Stimulated activated CD4-positive, alpha-beta T cell treated with anti-CD3 and anti-CD28 coated beads, TNF-alpha, amount 100 ng/mL, for 4 hours (primary cell): Measurements from ENCODE around the gene IL23R.

Experiments
- DNase-seq, 3 experiments: peaks; one replicate each; pipeline ENCODE4 v3.0.0-alpha.2; 2020; ENCODE audit warnings: low read depth in 3 of 3

Gene IL23R

DNA sequence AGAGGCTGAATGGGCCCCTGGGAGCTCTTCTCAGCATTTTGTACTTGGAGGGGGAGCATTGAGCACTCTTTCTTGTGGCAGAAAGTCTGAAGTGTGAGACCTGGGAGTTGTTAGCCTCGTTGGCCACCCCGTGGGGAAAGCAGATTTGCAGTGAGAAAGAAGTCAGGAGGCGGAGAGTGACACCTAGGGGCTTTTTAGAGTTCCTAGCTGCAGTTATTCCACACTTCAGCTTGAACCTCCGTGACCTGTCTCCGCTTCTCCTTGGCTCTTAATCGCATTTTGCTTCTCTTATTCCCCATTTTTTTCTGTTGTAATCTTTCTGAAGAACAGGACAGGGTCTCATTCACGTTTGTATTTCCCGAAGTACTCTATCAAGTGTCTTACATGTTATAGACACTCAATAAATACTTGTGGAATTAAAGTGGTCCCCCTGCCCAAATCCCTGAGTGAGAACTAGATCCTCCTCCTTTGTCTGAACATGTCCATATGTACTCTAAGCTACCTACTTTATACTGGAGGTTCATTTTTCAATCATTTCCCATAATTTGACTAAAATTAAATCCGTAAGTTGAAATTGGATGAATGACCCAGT is 17.0 kb upstream of the IL23R start:
- DNase-seq = peak in 2 of 3 experiments; percentile 22 to 38

DNA sequence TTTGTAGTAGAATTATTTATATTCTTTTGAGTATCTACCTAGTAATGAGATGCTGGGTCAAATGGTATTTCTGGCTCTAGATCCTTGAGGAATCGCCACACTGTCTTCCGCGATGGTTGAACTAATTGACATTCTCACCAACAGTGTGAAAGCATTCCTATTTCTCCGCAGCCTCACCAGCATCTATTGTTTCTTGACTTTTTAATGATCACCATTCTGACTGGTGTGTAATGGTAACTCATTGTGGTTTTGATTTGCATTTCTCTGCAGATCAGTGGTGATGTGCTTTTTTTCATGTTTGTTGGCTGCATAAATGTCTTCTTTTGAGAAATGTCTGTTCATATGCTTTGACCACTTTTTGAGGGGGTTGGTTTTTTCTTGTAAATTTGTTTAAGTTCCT is 15.3 kb upstream of the IL23R start:
- DNase-seq = no peak

DNA sequence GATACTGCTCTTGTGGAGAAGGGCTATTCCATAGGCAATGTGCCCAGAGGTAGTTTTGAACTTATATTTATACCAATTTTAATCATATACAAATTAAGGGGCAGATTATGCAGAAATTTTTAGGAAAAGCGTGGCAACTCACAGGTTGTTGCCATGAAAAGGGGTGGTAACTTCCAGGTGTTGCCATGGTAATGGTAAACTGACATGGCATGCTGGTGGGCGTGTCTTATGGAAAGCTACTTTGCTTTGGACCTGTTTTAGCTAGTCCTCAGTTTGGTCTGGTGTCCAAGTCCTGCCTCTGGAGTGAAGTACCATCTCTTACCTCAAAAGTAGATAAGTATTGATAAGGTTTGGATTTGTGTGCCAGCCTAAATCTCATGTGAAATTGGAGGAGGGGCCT is 7.9 kb upstream of the IL23R start:
- DNase-seq = no peak

DNA sequence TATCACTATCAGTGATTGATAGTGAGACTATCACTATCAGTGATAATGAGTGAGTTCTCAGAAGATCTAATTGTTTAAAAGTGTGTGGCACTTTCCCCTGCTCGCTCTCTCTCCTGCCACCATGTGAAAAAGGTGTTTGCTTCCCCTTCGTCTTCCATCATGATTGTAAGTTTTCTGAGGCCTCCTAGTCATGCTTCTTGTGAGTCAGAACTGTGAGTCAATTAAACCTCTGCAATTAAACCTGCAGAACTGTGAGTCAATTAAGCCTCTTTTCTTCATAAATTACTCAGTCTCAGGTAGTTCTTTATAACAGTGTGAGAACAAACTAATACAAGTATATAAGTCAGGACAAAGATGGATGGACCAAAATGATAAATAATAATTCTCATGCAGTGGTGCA is 7.0 kb upstream of the IL23R start:
- no peak for DNase-seq

DNA sequence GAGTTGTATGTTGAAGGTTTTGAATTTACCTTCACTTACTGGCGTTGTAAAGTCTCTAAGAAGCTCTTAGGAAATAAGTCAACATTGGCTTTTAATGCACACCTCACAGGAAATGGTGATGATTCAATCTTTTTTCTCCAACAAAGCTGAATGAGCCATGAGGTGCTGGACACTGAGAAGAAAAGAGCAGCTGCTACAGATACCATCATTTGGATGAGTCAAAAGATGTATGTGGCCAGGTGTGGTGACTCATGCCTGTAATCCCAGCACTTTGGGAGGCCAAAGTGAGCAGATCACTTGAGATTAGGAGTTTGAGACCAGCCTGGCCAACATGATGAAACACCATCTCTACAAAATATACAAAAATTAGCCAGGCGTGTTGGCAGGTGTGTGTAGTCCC is 3.3 kb upstream of the IL23R start:
- peak in 1 of 3 experiments; percentile 6 for DNase-seq

DNA sequence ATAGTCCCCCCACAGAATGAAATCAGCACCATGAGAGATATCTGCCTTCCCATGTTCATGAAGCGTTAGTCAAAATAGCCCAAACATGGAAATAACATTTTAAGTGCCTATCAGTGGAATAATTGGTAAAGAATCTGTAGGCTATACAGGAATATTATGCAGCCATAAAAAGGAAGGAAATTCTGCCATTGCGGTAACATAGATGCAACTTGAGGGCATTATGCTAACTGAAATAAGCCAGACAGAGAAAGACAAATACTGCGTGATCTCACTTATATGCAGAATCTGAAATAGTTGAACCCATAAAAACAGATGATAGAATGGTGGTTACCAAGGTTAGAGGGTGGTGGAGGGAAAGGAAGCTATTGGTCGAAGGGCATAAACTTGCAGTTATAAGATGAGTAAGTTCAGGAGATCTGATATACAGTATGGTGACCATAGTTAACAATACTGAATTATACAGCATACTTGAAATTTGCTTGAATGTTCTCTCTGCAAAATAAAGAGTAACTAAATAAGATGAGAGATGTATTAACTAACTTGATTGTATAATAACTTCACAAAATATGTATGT is 699 bp upstream of the IL23R start:
- no peak for DNase-seq

DNA sequence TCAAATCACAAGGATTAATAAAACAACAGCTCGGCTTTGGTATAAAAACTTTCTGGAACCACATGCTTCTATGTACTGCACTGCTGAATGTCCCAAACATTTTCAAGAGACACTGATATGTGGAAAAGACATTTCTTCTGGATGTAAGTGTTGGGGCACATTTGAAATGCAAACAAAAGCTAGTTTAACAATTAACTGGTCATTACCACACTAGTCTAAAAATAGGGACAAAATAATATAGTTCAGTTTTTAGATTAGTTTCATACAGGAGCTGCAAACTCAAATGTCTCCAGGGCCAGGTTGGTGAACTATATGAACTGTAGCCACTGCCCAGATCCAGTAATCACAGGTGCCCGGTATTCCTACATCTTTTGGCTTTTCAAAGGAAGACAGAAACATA is 3.2 kb downstream of the IL23R start:
- no peak for DNase-seq

DNA sequence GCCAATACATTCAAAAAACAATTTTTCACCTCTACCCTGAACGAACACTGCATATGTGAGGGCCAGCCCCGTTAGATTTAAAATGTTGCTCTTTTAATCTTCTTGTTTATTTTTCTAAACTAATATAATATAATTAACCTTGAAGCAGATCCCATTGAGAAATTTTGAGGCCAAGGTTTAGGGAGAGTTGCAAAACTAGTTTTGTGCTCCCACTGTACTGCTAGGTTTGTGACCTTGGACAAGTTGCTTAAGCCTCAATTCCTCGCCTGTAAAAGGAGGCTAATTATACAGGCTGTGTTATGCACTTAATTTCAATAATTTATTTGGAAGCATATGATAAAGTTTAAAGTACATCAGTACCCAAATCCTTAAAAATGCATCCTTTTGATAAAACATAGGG is 3.7 kb downstream of the IL23R start:
- DNase-seq = no peak

DNA sequence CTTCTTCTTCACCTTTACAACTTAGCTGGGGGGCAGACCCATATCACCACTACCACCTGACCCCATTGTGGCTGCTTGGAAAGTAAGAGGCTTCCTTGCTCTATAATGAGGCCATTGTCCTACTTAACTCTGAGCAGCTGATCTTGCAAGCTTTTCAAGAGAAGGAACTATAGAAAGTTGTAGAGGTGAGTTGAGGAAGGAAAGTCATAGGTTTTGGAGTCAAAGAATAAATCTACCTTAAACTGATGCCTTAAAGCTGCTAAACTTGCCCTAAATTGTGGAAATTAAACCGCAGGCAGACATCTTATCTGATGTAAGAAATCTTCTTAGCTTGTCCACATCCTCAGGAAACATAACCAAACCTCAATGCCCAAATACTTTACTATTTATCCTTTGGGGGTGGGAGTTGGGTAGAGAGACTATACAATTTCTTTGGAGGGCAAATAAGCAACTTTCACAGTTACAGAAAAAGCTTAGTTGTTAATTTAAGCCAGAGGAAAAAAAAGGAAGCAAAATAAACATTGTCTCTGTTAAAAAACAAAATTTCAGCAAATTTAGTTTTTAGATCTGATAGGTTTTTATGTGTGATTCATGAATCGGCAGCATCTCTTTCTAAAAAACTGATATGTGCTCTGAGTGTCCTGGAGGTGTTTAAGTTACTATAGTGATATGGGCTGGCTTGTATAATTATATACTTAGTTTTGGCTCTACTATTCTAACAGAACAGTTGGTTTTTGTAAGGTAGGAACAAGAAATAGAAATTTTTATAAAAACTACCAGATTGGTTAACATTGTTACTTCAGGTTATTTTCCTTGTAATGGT is 4.7 kb downstream of the IL23R start:
- no peak for DNase-seq

DNA sequence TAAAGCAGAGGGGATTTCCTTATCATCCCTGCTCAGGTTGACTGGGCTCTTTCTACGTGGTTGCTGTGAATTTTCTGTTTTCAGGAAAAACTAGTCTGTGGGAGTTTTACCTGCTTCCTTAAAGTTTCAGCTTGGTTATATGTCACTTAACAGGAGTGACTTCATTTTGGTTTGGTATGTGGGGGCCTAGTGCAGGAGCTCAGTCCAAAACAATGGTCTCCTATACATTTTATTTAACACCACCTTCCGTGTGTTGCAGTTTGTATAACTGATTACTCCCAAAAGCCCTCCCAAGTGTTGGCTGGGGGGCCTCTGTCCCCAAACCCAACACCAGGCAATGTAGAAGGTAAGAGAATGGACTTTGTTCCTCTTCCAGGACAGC is 5.3 kb downstream of the IL23R start:
- no peak for DNase-seq

DNA sequence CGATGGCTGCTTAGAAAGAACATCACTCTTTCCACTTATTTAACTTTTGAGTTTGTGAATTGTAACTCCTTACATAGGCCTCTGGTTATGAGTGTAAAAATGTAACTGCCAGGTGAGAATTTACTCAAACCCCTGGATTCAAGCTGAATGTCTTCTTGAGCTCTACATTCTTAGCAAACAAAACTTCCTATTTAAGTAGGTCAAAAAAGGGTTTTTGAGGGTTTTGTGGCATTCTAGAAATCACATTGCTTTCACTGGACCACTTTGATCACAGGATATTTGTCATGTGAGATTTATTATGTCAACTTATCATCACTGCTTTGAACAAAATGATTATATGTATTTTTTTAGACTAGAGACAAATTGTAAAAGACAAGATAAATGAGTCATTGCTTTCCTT is 5.7 kb downstream of the IL23R start:
- no peak for DNase-seq

DNA sequence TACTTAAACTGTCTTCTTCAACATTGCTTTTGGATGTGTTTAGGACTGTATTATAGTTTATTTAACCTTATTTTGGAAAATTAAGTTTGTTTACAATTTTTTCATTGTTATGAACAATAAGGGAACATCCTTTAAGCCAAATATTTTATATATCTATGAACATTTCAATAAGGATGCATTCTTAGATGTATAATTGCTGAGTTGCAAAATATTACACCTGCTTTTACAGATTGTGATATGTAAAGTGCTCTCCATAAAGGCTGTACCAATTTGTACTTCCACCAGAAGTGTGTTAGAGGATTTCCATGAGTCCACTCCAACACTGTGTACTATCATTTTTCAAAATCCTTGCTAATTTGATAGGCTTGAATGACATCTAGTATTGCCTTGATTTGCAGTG is 7.7 kb downstream of the IL23R start:
- no peak for DNase-seq

DNA sequence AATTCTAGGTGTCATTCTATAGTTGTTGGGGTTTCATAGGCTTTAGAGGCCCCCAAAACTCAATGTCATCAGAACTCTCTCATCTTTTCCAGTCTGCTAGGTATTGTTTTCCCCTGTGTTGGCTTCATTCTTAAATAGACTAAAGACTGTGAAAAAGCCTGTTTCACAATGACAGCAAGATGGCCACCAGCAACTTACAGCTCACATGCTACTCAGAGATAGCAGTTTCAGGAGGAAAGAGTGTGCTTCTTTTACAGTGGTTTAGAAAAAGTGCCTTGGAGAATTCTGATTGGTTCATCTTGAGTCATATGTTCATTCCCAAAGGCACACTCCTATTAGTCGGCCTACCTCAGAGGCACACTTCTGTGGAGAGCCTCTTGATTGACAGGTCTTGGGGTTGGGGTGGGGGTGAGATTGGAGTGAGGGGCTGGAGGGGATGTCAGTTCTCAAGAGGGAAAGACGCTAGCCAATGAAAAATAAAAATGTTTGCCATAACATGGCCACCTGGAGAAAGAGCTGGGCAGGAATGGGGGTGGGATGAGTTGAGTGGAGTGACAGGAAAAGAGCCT is 8.5 kb downstream of the IL23R start:
- no peak for DNase-seq

DNA sequence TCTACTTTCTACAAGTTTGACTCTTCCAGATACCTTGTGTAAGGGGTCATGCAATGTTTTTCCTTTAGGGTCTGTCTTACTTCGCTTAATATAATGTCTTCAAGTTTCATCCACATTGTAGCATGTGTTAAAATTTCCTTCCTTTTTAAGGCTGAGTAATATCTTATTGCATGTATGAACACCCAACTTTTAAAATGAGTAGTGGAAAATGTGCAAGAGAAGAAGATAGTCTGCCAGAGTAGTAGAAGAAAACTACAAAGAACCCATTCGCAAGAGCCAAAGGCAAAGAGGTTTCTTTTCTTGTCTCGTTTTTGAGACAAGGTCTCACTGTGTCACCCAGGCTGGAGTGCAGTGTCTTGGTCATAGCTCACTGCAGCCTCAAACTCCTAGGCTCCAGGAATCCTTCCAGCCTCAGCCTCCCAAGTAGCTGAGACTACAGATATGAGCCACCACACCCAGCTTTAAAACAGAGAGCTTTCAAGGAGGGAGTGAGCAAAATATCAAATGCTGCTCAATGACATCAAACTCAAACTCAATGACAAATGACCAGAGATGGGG is 9.4 kb downstream of the IL23R start:
- no peak for DNase-seq

DNA sequence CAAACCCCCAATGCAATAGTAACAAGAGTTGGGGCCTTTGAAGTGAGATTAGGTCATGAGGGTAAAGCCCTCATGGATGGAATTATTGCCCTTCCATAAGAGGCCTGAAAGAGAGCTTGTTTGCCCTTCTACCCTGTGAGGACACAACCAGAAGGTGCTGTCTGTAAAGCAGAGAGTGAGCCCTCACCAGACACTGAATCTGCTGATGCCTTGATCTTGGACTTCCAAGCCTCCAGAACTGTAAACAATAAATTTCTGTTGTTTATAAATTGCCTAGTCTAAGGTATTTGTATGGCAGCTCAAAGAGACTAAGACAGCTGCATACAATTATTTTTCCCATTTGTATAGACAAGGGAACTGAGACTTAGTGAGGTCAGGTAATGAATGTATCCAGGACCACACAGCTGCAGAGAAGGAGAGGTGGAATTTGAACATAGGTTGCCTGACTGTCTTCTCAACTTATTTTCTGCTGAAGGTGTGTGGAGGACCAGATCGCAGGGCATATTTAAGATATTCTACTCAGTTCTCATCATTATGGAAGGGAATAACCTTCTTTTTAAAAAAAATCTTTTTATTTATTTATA is 18.7 kb downstream of the IL23R start:
- DNase-seq = no peak

DNA sequence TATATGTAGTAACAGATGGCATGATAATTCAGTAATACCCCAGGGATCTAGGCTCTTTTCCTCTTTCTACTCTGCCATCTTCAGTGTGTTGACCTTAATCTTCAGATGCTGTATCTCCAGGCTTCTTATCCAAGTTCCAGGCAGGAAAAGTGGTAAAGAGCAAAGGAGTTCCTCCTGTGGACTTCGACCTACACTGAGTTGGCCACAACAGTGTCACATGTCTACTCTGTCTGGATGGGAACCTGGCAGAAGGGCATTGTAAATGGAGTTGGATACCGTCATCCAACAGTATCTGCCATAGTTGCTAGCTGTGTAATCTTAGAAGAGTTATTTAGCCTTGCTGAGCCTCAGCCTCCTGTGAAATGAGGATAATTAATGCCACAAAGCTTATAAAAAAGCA is 21.9 kb downstream of the IL23R start:
- no peak for DNase-seq

DNA sequence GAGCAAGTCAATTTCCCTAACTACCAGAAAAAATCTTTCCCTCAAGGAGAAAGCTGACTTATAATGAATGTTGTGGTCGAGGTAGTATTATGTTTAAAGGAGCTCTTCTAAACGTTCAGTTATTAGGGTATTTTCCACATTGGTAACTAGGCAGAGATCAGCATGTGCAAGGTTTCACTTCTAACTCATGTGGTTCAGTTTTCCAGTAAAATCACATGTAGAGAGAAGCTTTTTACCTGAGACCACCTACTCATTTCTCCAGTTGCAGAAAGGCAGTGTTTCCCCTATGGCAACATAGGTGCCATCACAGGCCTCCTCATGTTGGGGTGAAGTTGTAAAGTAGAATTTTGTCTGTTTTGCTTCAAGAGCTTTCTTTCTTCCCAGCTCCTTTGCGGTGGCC is 23.7 kb downstream of the IL23R start:
- DNase-seq = no peak

DNA sequence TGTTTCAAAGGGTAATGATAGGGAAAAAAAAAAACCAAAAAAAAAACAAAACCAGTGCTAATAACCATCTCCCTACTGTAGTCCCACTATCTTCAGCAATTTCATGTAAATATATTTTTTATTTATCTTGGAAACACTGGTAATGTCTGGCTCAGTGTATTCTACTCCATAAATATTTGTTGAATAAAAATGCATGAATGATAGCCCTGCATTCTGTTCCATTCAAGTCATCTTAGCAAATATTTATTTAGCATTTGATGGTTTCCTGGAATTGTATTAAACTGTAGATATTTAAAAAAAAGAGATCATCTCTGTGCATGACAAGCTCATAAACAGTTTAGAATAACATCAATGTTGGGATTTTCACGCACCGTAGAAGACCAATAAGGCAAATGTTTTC is 24.2 kb downstream of the IL23R start:
- no peak for DNase-seq

DNA sequence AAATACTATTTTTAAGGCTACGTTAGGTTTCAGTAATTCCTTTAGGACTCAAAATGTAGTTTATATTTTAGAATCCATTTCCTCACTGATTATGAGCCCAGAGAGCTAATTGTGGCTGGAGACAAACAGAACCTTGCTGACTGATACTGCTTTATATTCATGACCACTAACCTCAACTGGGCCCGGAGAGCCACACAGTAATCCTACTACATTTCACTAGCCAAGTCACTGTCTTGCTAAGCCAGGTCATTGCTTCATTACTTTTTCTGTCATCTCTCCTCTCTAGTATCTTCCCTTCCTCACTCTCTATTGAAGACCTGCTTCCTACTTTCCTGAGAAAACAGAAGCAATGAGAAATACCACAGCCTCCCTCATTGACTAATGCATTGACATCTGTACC is 24.7 kb downstream of the IL23R start:
- DNase-seq = no peak

DNA sequence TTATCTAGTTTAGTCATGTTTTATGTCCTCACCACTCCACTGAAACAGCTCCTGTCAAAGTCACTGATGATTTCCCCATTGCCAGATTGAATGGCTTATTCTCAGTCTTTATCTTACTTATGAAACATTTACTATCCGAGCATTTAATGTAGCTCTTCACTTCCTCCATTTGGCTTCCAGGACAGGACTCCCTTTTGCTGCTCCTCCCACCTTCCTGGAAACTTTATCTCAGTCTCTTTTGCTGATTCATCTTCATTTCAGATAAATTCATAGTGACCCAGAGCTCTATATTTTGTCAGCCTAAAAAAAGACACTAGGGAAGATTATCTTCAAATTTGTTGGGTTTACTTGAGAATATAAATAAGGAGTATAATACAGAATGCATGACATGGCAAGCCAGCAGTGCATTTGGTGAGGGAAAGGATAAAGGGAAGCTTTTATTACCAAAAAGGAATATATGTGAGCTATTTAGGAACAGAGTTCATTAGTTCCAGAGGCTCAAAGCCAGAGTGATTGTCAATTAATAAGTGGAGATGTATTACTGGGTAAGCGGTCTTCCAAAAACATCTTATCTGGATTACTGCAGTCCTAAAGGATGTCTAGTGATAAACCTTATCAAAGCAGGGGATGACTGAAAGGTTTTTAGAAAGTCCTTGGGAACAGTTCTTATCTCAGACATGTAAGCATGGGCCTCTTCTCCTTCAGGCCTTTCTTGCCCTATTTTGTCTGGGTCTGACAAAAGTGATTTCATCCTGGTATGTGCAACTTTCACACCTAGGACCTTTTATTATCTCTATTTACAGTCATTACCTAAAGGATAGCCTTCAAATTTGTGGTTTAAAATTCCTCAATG is 25.6 kb downstream of the IL23R start:
- no peak for DNase-seq

DNA sequence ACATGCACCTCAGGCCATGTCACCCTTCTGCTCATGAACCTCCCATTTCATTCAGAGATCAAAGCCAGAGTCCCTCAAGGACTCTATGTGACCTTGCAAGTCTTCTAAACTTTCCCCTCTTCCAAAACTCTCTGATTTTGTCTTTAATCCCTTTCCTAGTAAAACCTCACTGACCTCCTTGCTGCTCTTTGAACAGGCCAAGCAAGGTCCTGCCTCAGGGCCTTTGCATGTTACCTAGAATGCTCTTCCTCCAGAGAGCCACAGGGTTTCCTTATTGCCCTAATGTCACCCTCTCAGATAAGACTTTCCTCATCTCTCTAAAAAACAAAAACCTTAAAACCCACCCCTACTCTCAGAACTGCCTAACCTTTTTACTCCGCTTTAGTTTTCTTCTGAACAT is 26.6 kb downstream of the IL23R start:
- no peak for DNase-seq
